H1 (cell line): ENCODE measurements around the gene CABP4. TPM values are rescaled to one million over a fixed set of nuclear protein-coding genes. Genes with fewer than 3 reads are reported as not detected.

Experiments used
- CTCF ChIA-PET: fragments of 300-600 bp; sonication (Branson Sonifier 250); formaldehyde crosslinking; loops from one replicate; lab custom pipeline; 2021; ENCODE audit not compliant: partially characterized antibody; lab: Charles Lee
- POLR2A ChIA-PET: fragments of 300-600 bp; sonication (Branson Sonifier 250); formaldehyde crosslinking; loops from one replicate; lab custom pipeline; 2021; ENCODE audit warnings: inconsistent platforms; ENCODE audit not compliant: partially characterized antibody; lab: Charles Lee
- DNase-seq, 2 experiments: peaks; one replicate each; pipeline versions ENCODE4 v3.0.0 to v3.0.0-alpha.2; 2010 to 2022; ENCODE audit warnings: low spot score in 2 of 2, low read depth in 1 of 2, mixed read lengths in 1 of 2
- FAIRE-seq: peaks from 2 replicates; lab custom pipeline; 2011; peaks lifted over from hg19 to GRCh38; lab: Jason Lieb, UNC
- H2AFZ ChIP-seq: 2 replicates; pipeline ENCODE4 v1.8.1; 2012; ENCODE audit warnings: low read length, inconsistent platforms
- H2AK5ac ChIP-seq: 2 replicates; pipeline ENCODE4 v1.6.1; 2013; ENCODE audit warnings: low read depth, low read length
- H2BK120ac ChIP-seq: replicated peaks from 2 replicates; pipeline ENCODE3; 2013; ENCODE audit warnings: low read depth, low read length, inconsistent platforms
- H2BK12ac ChIP-seq: 2 replicates; pipeline ENCODE4 v1.6.1; 2013; ENCODE audit warnings: low read depth, low read length
- H2BK15ac ChIP-seq: 2 replicates; pipeline ENCODE4 v1.6.1; 2013; ENCODE audit warnings: low read length
- H2BK20ac ChIP-seq: 2 replicates; pipeline ENCODE4 v1.6.1; 2013; ENCODE audit warnings: low read length
- H2BK5ac ChIP-seq: 2 replicates; pipeline ENCODE4 v1.6.1; 2013; ENCODE audit warnings: low read depth, low read length
- H3K14ac ChIP-seq: 2 replicates; pipeline ENCODE4 v1.6.1; 2013; ENCODE audit warnings: inconsistent platforms; ENCODE audit not compliant: insufficient read length
- H3K18ac ChIP-seq: 2 replicates; pipeline ENCODE4 v1.6.1; 2013; ENCODE audit warnings: low read length; ENCODE audit errors: extremely low read depth
- H3K23ac ChIP-seq: 2 replicates; pipeline ENCODE4 v1.6.1; 2013; ENCODE audit warnings: inconsistent platforms; ENCODE audit not compliant: insufficient read length
- H3K23me2 ChIP-seq: 2 replicates; pipeline ENCODE4 v1.6.1; 2013; ENCODE audit warnings: low read depth, low read length
- H3K27ac ChIP-seq: 2 replicates; pipeline ENCODE4 v1.6.1; 2011; ENCODE audit warnings: low read depth, low read length, inconsistent platforms
- H3K27me3 ChIP-seq, 4 experiments: replicated peaks in 1 of 4; 1 replicate in 1 of 4; 2 replicates in 3 of 4; pipeline versions ENCODE4 v1.6.1 to v1.8.1; 2011 to 2013; ENCODE audit warnings: low read length in 3 of 4, mild to moderate bottlenecking in 3 of 4, inconsistent platforms in 2 of 4, mixed read lengths in 2 of 4, moderate library complexity in 1 of 4; ENCODE audit not compliant: control insufficient read depth in 3 of 4, insufficient read depth in 3 of 4; ENCODE audit errors: extremely low read depth in 1 of 4
- H3K36me3 ChIP-seq, 4 experiments: 2 replicates each; pipeline versions ENCODE4 v1.6.1 to v1.8.1; 2011 to 2013; ENCODE audit warnings: mild to moderate bottlenecking in 4 of 4, low read length in 3 of 4, moderate library complexity in 2 of 4, control low read depth in 1 of 4, inconsistent platforms in 1 of 4; ENCODE audit not compliant: insufficient read depth in 4 of 4, control insufficient read depth in 2 of 4
- H3K4ac ChIP-seq: replicated peaks from 2 replicates; pipeline ENCODE3; 2013; ENCODE audit warnings: low read length, low read depth, mixed read lengths, inconsistent platforms; ENCODE audit not compliant: insufficient read length
- H3K4me1 ChIP-seq, 4 experiments: replicated peaks in 1 of 4; 1 replicate in 1 of 4; 2 replicates in 3 of 4; pipeline versions ENCODE4 v1.6.1 to v1.8.1; 2011 to 2013; ENCODE audit warnings: low read length in 3 of 4, inconsistent platforms in 2 of 4, mixed read lengths in 1 of 4; ENCODE audit not compliant: insufficient read depth in 4 of 4, control insufficient read depth in 3 of 4
- H3K4me2 ChIP-seq, 2 experiments: 2 replicates each; pipeline versions ENCODE4 v1.6.1 to v1.8.1; 2011 to 2013; ENCODE audit warnings: low read depth in 2 of 2, low read length in 2 of 2, control low read depth in 1 of 2, inconsistent platforms in 1 of 2, mild to moderate bottlenecking in 1 of 2; ENCODE audit not compliant: insufficient read depth in 1 of 2
- H3K4me3 ChIP-seq, 4 experiments: fragments of 200-600, 300-600 bp in 1 of 4; sonication (generic), shearing (Covaris generic), sonication (Bioruptor Twin) in 1 of 4; 2 replicates each; pipeline versions ENCODE4 v1.5.1 to v1.8.1; 2011 to 2016; ENCODE audit warnings: low read length in 4 of 4, low read depth in 3 of 4, control low read depth in 2 of 4, inconsistent platforms in 2 of 4, mild to moderate bottlenecking in 2 of 4, mixed read lengths in 1 of 4, moderate library complexity in 1 of 4; ENCODE audit not compliant: insufficient read depth in 2 of 4; ENCODE audit errors: extremely low read depth in 1 of 4
- H3K56ac ChIP-seq: replicated peaks from 2 replicates; pipeline ENCODE3; 2013; ENCODE audit warnings: low read depth, mild to moderate bottlenecking, mixed read lengths, low read length, inconsistent platforms; ENCODE audit not compliant: insufficient read length
- H3K79me1 ChIP-seq: 2 replicates; pipeline ENCODE4 v1.6.1; 2013; ENCODE audit warnings: low read depth, low read length, control low read depth
- H3K79me2 ChIP-seq, 2 experiments: 2 replicates each; pipeline versions ENCODE4 v1.6.1 to v1.8.1; 2012 to 2013; ENCODE audit warnings: low read length in 2 of 2, mild to moderate bottlenecking in 2 of 2, inconsistent platforms in 1 of 2; ENCODE audit not compliant: insufficient read depth in 2 of 2, control insufficient read depth in 1 of 2
- H3K9ac ChIP-seq, 4 experiments: replicated peaks in 1 of 4; 1 replicate in 1 of 4; 2 replicates in 3 of 4; pipeline versions ENCODE4 v1.6.1 to v1.8.1; 2011 to 2013; ENCODE audit warnings: low read depth in 3 of 4, low read length in 3 of 4, control low read depth in 2 of 4, mild to moderate bottlenecking in 2 of 4, moderate library complexity in 2 of 4, inconsistent platforms in 1 of 4; ENCODE audit errors: extremely low read depth in 1 of 4
- H3K9me3 ChIP-seq, 2 experiments: 2 replicates each; pipeline versions ENCODE4 v1.6.1 to v1.8.1; 2012 to 2013; ENCODE audit warnings: mild to moderate bottlenecking in 2 of 2, moderate library complexity in 2 of 2, control low read depth in 1 of 2, inconsistent platforms in 1 of 2, low read depth in 1 of 2, low read length in 1 of 2, mixed read lengths in 1 of 2; ENCODE audit not compliant: insufficient read depth in 2 of 2
- H4K20me1 ChIP-seq, 2 experiments: replicated peaks in 1 of 2; 2 replicates each; pipeline versions ENCODE3 to v1.8.1; 2011 to 2013; ENCODE audit warnings: inconsistent platforms in 2 of 2, low read length in 2 of 2, mild to moderate bottlenecking in 1 of 2; ENCODE audit not compliant: insufficient read depth in 2 of 2, control insufficient read depth in 1 of 2
- H4K5ac ChIP-seq: 2 replicates; pipeline ENCODE4 v1.6.1; 2013; ENCODE audit warnings: low read length, low read depth, mixed read lengths, inconsistent platforms; ENCODE audit not compliant: insufficient read length
- H4K8ac ChIP-seq: 2 replicates; pipeline ENCODE4 v1.8.0; 2013; ENCODE audit warnings: mild to moderate bottlenecking, moderate library complexity, low read length, inconsistent platforms; ENCODE audit not compliant: insufficient read depth; ENCODE audit errors: extremely low read depth
- H4K91ac ChIP-seq: replicated peaks from 2 replicates; pipeline ENCODE3; 2013; ENCODE audit warnings: low read length, mixed read lengths, inconsistent platforms; ENCODE audit not compliant: insufficient read length
- BACH1 ChIP-seq: IDR thresholded peaks from 2 replicates; pipeline ENCODE4 v1.6.1; 2012; ENCODE audit warnings: low read length, improper control_type of control experiment
- EZH2 ChIP-seq: fragments of 200-600 bp; sonication (generic); IDR thresholded peaks from 2 replicates; pipeline ENCODE4 v1.7.1; 2012; ENCODE audit warnings: low read depth, mild to moderate bottlenecking, moderate library complexity, low read length, inconsistent platforms; ENCODE audit not compliant: severe bottlenecking
- PHF8 ChIP-seq: fragments of 200-600 bp; sonication (generic); conservative IDR thresholded peaks from 2 replicates; pipeline ENCODE4 v1.7.1; 2012; ENCODE audit warnings: low read depth, mild to moderate bottlenecking, inconsistent platforms, low read length, moderate library complexity
- POLR2AphosphoS5 ChIP-seq: IDR thresholded peaks from 2 replicates; pipeline ENCODE4 v1.6.1; 2011; ENCODE audit warnings: low read depth, low read length
- RBBP5 ChIP-seq: IDR thresholded peaks from 2 replicates; pipeline ENCODE4 v1.7.1; 2012; ENCODE audit warnings: low read depth, mild to moderate bottlenecking, inconsistent platforms, low read length, moderate library complexity, borderline replicate concordance
- RNF2 ChIP-seq: fragments of 200-900, 300-1000 bp; sonication (generic); IDR thresholded peaks from 2 replicates; pipeline ENCODE4 v1.7.1; 2016; ENCODE audit warnings: borderline replicate concordance, low read depth, mild to moderate bottlenecking, antibody characterized with exemption, low read length; ENCODE audit not compliant: poor library complexity, severe bottlenecking; ENCODE audit errors: missing control alignments
- SP1 ChIP-seq: IDR thresholded peaks from 2 replicates; pipeline ENCODE4 v1.6.1; 2011; ENCODE audit warnings: low read depth, low read length
- SP2 ChIP-seq: IDR thresholded peaks from 2 replicates; pipeline ENCODE4 v1.6.1; 2012; ENCODE audit warnings: mild to moderate bottlenecking, low read length, inconsistent platforms
- SRF ChIP-seq: IDR thresholded peaks from 2 replicates; pipeline ENCODE4 v1.6.1; 2011; ENCODE audit warnings: mild to moderate bottlenecking, low read depth, low read length, moderate library complexity
- TCF12 ChIP-seq: IDR thresholded peaks from 2 replicates; pipeline ENCODE4 v1.6.1; 2011; ENCODE audit warnings: low read depth, mild to moderate bottlenecking, low read length
- USF2 ChIP-seq: IDR thresholded peaks from 2 replicates; pipeline ENCODE4 v1.6.1; 2011; ENCODE audit warnings: low read length, improper control_type of control experiment
- WGBS, 2 experiments: shearing (Covaris generic) in 1 of 2; methylation state at CpG; one replicate each; pipeline versions ENCODE4 v1.1.6 to v1.1.7; 2013 to 2015; ENCODE audit warnings: low lambda C conversion rate in 2 of 2, mixed read lengths in 2 of 2, inconsistent platforms in 1 of 2, low coverage in 1 of 2, missing lambda C conversion rate in 1 of 2; ENCODE audit not compliant: insufficient replicate concordance in 2 of 2, insufficient coverage in 1 of 2, insufficient read length in 1 of 2; ENCODE audit errors: extremely low coverage in 1 of 2, missing lambda C conversion rate in 1 of 2; 5-methylcytosine and 5-hydroxymethylcytosine counted together
- polyA plus RNA-seq, 7 experiments: library from polyadenylated mRNA; depleted of rRNA in 3 of 7; stranded (reverse) in 5 of 7; unstranded in 2 of 7; fragments of >200 nt in 5 of 7; fragments of 200-250 nt in 2 of 7; gene quantifications; 1 replicate in 5 of 7; 2 replicates in 1 of 7; 4 replicates in 1 of 7; pipeline versions ENCODE4 v1.2.1 to v1.2.3, GENCODE V29; 2011 to 2013; ENCODE audit warnings: missing spikeins in 2 of 7, mixed read lengths in 2 of 7
- total RNA-seq: library from RNA; stranded (reverse); fragmentation: NEBNext Ultra II Directional; extraction: Animal tissue kit (Norgen Biotek cat#: 25700); gene quantifications from 2 replicates; pipeline ENCODE4 v1.2.1, GENCODE V29; 2021

CABP4 gene
- total and polyA plus RNA-seq, 2 of the 8 experiments (the other 6 are each of a cell fraction or from before 2014, with no cell fraction given) = not detected

- peaks cover 1% of the 10 kb centered on the region; the same call in 1 of the 2 replicates for H3K79me1 ChIP-seq
- peak overlapping the region; percentile 41; the same call in 1 of the 2 replicates for H4K8ac ChIP-seq
- no peak overlapping the region for H2BK120ac ChIP-seq
- no peak overlapping the region for H4K91ac ChIP-seq
- H2BK5ac ChIP-seq = no peak overlapping the region
- H3K14ac ChIP-seq = no peak overlapping the region
- ChIA-PET CTCF (interaction anchor here (0.7 to 1.3 kb wide), 3 partner anchors 8 to 63 kb away, joined by 3 read pairs; no protein-coding TSS in a partner anchor), POLR2A (interaction anchor here (1.2 to 1.6 kb wide), 4 partner anchors 9 to 35 kb away, joined by 3 to 4 read pairs (median 4); no protein-coding TSS in a partner anchor)
- H3K27ac ChIP-seq = no peak overlapping the region
- H2AFZ ChIP-seq = no peak overlapping the region
- H3K4me1 ChIP-seq = peaks cover 0 to 13% (median 9%) of the 10 kb centered on the region in 4 experiments; a peak in 5 of 7 replicates
- FAIRE-seq = no peak
- no peak overlapping the region for H3K4ac ChIP-seq
- H3K9me3 ChIP-seq = no peaks in the 10 kb centered on the region
- H3K36me3 ChIP-seq = no peaks in the 10 kb centered on the region
- no peaks in the 10 kb centered on the region; a peak in 1 of 7 replicates for H3K27me3 ChIP-seq
- H2AK5ac ChIP-seq = no peak overlapping the region
- H3K23ac ChIP-seq = no peak overlapping the region
- no peak overlapping the region for H3K9ac ChIP-seq
- H2BK15ac ChIP-seq = no peak overlapping the region
- H4K20me1 ChIP-seq = peaks cover 0 to 3% of the 10 kb centered on the region in 2 experiments
- peaks cover 4% of the 10 kb centered on the region; the same call in 1 of the 2 replicates for H3K23me2 ChIP-seq
- H3K79me2 ChIP-seq = peaks cover 0 to 3% of the 10 kb centered on the region in 2 experiments; a peak in 2 of 4 replicates
- no peak overlapping the region for H3K56ac ChIP-seq
- no peak overlapping the region for H2BK20ac ChIP-seq
- no peak overlapping the region for H3K4me2 ChIP-seq
- H3K4me3 ChIP-seq = no peak overlapping the region
- no peak overlapping the region; the same call in 1 of the 2 replicates for H2BK12ac ChIP-seq
- no peak for DNase-seq
- whole genome bisulfite sequencing, 2 experiments = 91% methylated on average over 9 of the region's 9 CpGs; no CpG with 5 or more reads in 1 of the 2 experiments
- H3K18ac ChIP-seq = no peak overlapping the region
- no peak overlapping the region for H4K5ac ChIP-seq
- TF ChIP-seq USF2 = no peak
- no peak for TF ChIP-seq TCF12
- TF ChIP-seq BACH1 = no peak
- no peak for TF ChIP-seq PHF8
- TF ChIP-seq RNF2 = no peak
- no peak for TF ChIP-seq POLR2AphosphoS5
- no peak for TF ChIP-seq SP1
- no peak for TF ChIP-seq RBBP5
- no peak for TF ChIP-seq EZH2
- no peak for TF ChIP-seq SP2
- TF ChIP-seq SRF = no peak
Measured at GRCh38 chr11:67405688-67406339, 49.3 kb upstream of the CABP4 start.
